PC-3 (cell line): ENCODE results near the gene CTSW. TPM values are rescaled to one million over a fixed set of nuclear protein-coding genes. Genes with fewer than 3 reads are reported as not detected.

Source experiments
- ATAC-seq: fragments of 200-7000 bp; cut with Tn5 transposase; 2 replicates; pipeline ENCODE4 v1.9.1; 2020; ENCODE audit warnings: mild to moderate bottlenecking, moderate library complexity
- BruUV-seq: library from RNA; stranded (reverse); fragments of 400-500 nt; replicated peaks from 2 replicates; lab custom pipeline; 2021; lab: Mats Ljungman, UMichigan
- CTCF ChIA-PET: fragments of 300-600 bp; sonication (Branson Sonifier 250); formaldehyde crosslinking; loops from one replicate; lab custom pipeline; 2022; ENCODE audit warnings: antibody characterized with exemption; lab: Charles Lee
- POLR2A ChIA-PET: fragments of 300-600 bp; sonication (Branson Sonifier 250); formaldehyde crosslinking; loops from one replicate; lab custom pipeline; 2022; ENCODE audit warnings: antibody characterized with exemption; ENCODE audit not compliant: unreplicated experiment; lab: Charles Lee
- DNase-seq: peaks from one replicate; pipeline ENCODE4 v3.0.0-alpha.2; 2015
- H2AFZ ChIP-seq: fragments of 300-600 bp; sonication (generic); 2 replicates; pipeline ENCODE4 v1.6.0; 2016; ENCODE audit warnings: antibody characterized with exemption, low read length
- H3F3A ChIP-seq: fragments of 300-600 bp; sonication (generic); one replicate; pipeline ENCODE4 v1.6.0; 2017; ENCODE audit warnings: antibody characterized with exemption, low read length, control low read depth, mild to moderate bottlenecking; ENCODE audit not compliant: unreplicated experiment
- H3K27ac ChIP-seq: fragments of 300-600 bp; sonication (generic); 2 replicates; pipeline ENCODE4 v1.5.1; 2016; ENCODE audit warnings: mild to moderate bottlenecking, low read length
- H3K27me3 ChIP-seq: fragments of 300-600 bp; sonication (generic); 2 replicates; pipeline ENCODE4 v1.6.1; 2016; ENCODE audit warnings: low read length, mixed read lengths
- H3K36me3 ChIP-seq: fragments of 300-600 bp; sonication (generic); 2 replicates; pipeline ENCODE4 v1.6.1; 2016; ENCODE audit warnings: low read depth, mixed run types, low read length, mixed read lengths
- H3K4me1 ChIP-seq: fragments of 300-600 bp; sonication (generic); 2 replicates; pipeline ENCODE4 v1.5.1; 2016; ENCODE audit warnings: low read length; ENCODE audit not compliant: insufficient read depth
- H3K4me2 ChIP-seq: fragments of 300-600 bp; sonication (generic); 2 replicates; pipeline ENCODE4 v1.6.0; 2016; ENCODE audit warnings: low read length
- H3K4me3 ChIP-seq: fragments of 300-600 bp; sonication (generic); 2 replicates; pipeline ENCODE4 v1.5.1; 2016; ENCODE audit warnings: mild to moderate bottlenecking, low read length, mixed read lengths
- H3K79me2 ChIP-seq: fragments of 300-600 bp; sonication (generic); 2 replicates; pipeline ENCODE4 v1.6.1; 2017; ENCODE audit warnings: low read length, mixed read lengths
- H3K9ac ChIP-seq: fragments of 300-600 bp; sonication (generic); 2 replicates; pipeline ENCODE4 v1.6.0; 2016; ENCODE audit warnings: mild to moderate bottlenecking, low read length
- H3K9me2 ChIP-seq: fragments of 300-600 bp; sonication (generic); replicated peaks from 2 replicates; pipeline ENCODE4 v1.6.1; 2016; ENCODE audit warnings: mixed run types, low read length, mixed read lengths
- H3K9me3 ChIP-seq: fragments of 300-600 bp; sonication (generic); 2 replicates; pipeline ENCODE4 v1.6.1; 2016; ENCODE audit warnings: low read length, mixed read lengths
- H4K20me1 ChIP-seq: fragments of 300-600 bp; sonication (generic); 2 replicates; pipeline ENCODE4 v1.6.1; 2016; ENCODE audit warnings: low read length, mixed read lengths
- EZH2 ChIP-seq: fragments of 300-600 bp; sonication (generic); IDR thresholded peaks from one replicate; pipeline ENCODE4 v1.6.1; 2017; ENCODE audit warnings: antibody characterized with exemption, mild to moderate bottlenecking, low read length; ENCODE audit not compliant: unreplicated experiment
- EZH2phosphoT487 ChIP-seq: fragments of 300-600 bp; sonication (generic); IDR thresholded peaks from 2 replicates; pipeline ENCODE4 v1.6.1; 2018; ENCODE audit warnings: mild to moderate bottlenecking, antibody characterized with exemption, low read length, borderline replicate concordance
- intact Hi-C: fragments of 100-400 bp; cut with micrococcal nuclease; formaldehyde crosslinking; loops from 2 replicates; pipeline ENCODE4 v1.9.0; 2023
- total RNA-seq: library from RNA; depleted of rRNA; stranded (reverse); fragments of >200 nt; gene quantifications from 2 replicates; pipeline ENCODE4 v1.2.3, GENCODE V29; 2014
- TF ChIP-seq, protein P1 (sequence below): fragments of 300-600 bp; sonication (generic); conservative IDR thresholded peaks from 2 replicates; pipeline ENCODE4 v1.5.1; 2017; ENCODE audit warnings: antibody characterized with exemption, low read depth, mild to moderate bottlenecking, low read length

CTSW gene
- total RNA-seq, 1 experiment from 2014 or later = 0.11 TPM

- CTCF ChIA-PET = interaction anchor here (0.6 to 1.0 kb wide), 4 partner anchors 9 to 17 kb away, joined by 3 to 24 read pairs (median 5); partner anchors contain the start of gene FIBP
- peaks cover 81% of the 10 kb centered on the region for H3K79me2 ChIP-seq
- peak overlapping the region; percentile 59 for H3K9ac ChIP-seq
These were observed 21.2 kb downstream of the CTSW start for GRCh38 chr11:65900899-65901180.

DNA sequence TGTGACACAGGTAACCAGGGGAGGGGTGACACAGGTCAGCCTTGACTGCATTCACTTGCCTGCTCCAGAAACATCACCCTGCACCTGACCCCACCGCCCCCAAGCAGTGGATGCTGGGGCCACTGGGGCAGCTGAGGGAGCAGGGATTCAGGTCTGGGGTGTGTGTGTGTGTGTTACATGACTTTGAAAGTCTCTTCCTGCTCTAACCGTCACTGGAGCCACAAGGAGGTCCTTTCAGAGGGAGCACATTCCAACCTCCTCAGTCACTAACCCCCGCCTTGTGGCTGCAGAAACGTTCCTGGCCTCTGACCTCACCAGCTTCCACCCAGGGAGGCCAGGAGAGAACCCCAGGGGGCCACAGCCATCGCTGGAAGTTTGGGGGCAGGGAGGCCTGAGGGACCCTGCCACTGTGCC lies 23.4 kb downstream of the CTSW start:
- POLR2A ChIA-PET = interaction anchor here (0.6 to 1.0 kb wide), 4 partner anchors 9 to 13 kb away, joined by 3 to 5 read pairs (median 3); no protein-coding TSS in a partner anchor
- ATAC-seq (peak; percentile 50), DNase-seq (peak; percentile 96)
- no peak overlapping the region for H3K4me3 ChIP-seq
- H3K4me2 ChIP-seq = peak overlapping the region; percentile 62
- peaks cover 65% of the 10 kb centered on the region for H3K79me2 ChIP-seq
- TF ChIP-seq, protein P1, sequence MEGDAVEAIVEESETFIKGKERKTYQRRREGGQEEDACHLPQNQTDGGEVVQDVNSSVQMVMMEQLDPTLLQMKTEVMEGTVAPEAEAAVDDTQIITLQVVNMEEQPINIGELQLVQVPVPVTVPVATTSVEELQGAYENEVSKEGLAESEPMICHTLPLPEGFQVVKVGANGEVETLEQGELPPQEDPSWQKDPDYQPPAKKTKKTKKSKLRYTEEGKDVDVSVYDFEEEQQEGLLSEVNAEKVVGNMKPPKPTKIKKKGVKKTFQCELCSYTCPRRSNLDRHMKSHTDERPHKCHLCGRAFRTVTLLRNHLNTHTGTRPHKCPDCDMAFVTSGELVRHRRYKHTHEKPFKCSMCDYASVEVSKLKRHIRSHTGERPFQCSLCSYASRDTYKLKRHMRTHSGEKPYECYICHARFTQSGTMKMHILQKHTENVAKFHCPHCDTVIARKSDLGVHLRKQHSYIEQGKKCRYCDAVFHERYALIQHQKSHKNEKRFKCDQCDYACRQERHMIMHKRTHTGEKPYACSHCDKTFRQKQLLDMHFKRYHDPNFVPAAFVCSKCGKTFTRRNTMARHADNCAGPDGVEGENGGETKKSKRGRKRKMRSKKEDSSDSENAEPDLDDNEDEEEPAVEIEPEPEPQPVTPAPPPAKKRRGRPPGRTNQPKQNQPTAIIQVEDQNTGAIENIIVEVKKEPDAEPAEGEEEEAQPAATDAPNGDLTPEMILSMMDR = no peak
- TF ChIP-seq EZH2phosphoT487 = no peak
- no peak for TF ChIP-seq EZH2
- CTCF ChIA-PET = interaction anchor here (1.3 kb wide), 1 partner anchor 15 kb away, joined by 17 read pairs; the partner anchor contains the start of gene FIBP
- no TSS peak for BruUV-seq
- H3K27me3 ChIP-seq = no peaks in the 10 kb centered on the region
- no peak overlapping the region for H2AFZ ChIP-seq
- no peaks in the 10 kb centered on the region for H3K9me3 ChIP-seq
- peaks cover 18% of the 10 kb centered on the region for H3K36me3 ChIP-seq
- H4K20me1 ChIP-seq = peaks cover 17% of the 10 kb centered on the region
- H3K9me2 ChIP-seq = no peaks in the 10 kb centered on the region
- H3K27ac ChIP-seq = peak overlapping the region; percentile 87
- peaks cover 45% of the 10 kb centered on the region for H3K4me1 ChIP-seq
- peaks cover 6% of the 10 kb centered on the region for H3F3A ChIP-seq
- H3K9ac ChIP-seq = peak overlapping the region; percentile 28
- intact Hi-C loops = no loop called here

More at GRCh38 chr11:65900899-65901180, 21.2 kb downstream of the CTSW start:
- peaks cover 25% of the 10 kb centered on the region for H3F3A ChIP-seq
- H3K4me1 ChIP-seq = peaks cover 49% of the 10 kb centered on the region
- ATAC-seq = no peak
- BruUV-seq = TSS peak; percentile 63
- H4K20me1 ChIP-seq = peaks cover 38% of the 10 kb centered on the region
- H3K9me2 ChIP-seq = no peaks in the 10 kb centered on the region
- H3K4me2 ChIP-seq = peak overlapping the region; percentile 62
- no peaks in the 10 kb centered on the region for H3K9me3 ChIP-seq
- intact Hi-C loops = loop anchor here (1.0 kb wide), 1 partner anchor 10 kb away; no protein-coding TSS in a partner anchor
- DNase-seq = no peak
- peaks cover 40% of the 10 kb centered on the region for H3K36me3 ChIP-seq
- no peaks in the 10 kb centered on the region for H3K27me3 ChIP-seq
- no peak overlapping the region for H2AFZ ChIP-seq
- peak overlapping the region; percentile 87 for H3K27ac ChIP-seq
- POLR2A ChIA-PET = interaction anchor here (0.5 to 2.9 kb wide), 13 partner anchors 8 to 872 kb away, joined by 3 to 31 read pairs (median 8); partner anchors contain the start of genes CCDC85B, FIBP, MUS81 and NEAT1
- peak overlapping the region; percentile 49 for H3K4me3 ChIP-seq
- TF ChIP-seq EZH2phosphoT487 = no peak
- TF ChIP-seq, protein P1 = no peak
- TF ChIP-seq EZH2 = no peak

DNA sequence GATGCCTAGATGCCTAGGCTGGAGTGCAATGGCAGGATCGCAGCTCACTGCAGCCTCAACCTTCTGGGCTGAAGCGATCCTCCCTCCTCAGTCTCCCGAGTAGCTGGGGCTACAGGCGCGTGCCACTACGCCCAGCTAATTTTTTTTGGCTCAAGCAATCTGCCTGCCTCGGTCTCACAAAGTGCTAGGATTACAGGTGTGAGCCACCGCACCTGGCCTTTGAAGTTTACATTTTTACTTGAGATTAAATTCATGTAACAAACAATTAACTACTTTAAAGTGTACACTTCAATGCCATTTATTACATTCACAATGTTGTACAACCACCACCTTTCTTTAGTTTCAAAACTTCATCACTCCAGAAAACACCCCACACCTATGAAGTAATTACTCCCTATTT lies 24.1 kb downstream of the CTSW start:
- Histone ChIP-seq H3F3A (peaks cover 4% of the 10 kb centered on the region), H3K36me3 (peaks cover 12% of the 10 kb centered on the region), H3K79me2 (peaks cover 63% of the 10 kb centered on the region), H3K4me2 (peak overlapping the region; percentile 62), H3K9me2 (no peaks in the 10 kb centered on the region), H2AFZ (no peak overlapping the region), H3K9ac (peak overlapping the region; percentile 28), H4K20me1 (peaks cover 11% of the 10 kb centered on the region), H3K27ac (peak overlapping the region; percentile 87), H3K9me3 (no peaks in the 10 kb centered on the region), H3K4me1 (peaks cover 48% of the 10 kb centered on the region), H3K4me3 (no peak overlapping the region), H3K27me3 (no peaks in the 10 kb centered on the region)
- no peak for ATAC-seq
- BruUV-seq = no TSS peak
- POLR2A ChIA-PET = interaction anchor here (1.0 kb wide), 1 partner anchor 12 kb away, joined by 3 read pairs; no protein-coding TSS in a partner anchor
- no peak for DNase-seq
- CTCF ChIA-PET = interaction anchor here (1.3 kb wide), 1 partner anchor 15 kb away, joined by 17 read pairs; the partner anchor contains the start of gene FIBP
- intact Hi-C loops = no loop called here
- TF ChIP-seq, protein P1 = no peak
- no peak for TF ChIP-seq EZH2phosphoT487
- TF ChIP-seq EZH2 = no peak
